NOMO-1 treated with dmso at 0.1 percent for 144 hours (cell line): ENCODE results near the gene GATAD1.
A peak's percentile ranks its signal among the peaks of the same experiment; 100 is the strongest.
"Not testable (repeated sequence)": the region's sequence is repeated elsewhere in the genome, so short reads cannot be mapped to it uniquely, and the experiment has no call there.

Source experiments
- DNase-seq: peaks from one replicate; lab custom pipeline; 2025; ENCODE audit not compliant: unreplicated experiment; lab: John Stamatoyannopoulos, UW

The GATAD1 gene

DNA sequence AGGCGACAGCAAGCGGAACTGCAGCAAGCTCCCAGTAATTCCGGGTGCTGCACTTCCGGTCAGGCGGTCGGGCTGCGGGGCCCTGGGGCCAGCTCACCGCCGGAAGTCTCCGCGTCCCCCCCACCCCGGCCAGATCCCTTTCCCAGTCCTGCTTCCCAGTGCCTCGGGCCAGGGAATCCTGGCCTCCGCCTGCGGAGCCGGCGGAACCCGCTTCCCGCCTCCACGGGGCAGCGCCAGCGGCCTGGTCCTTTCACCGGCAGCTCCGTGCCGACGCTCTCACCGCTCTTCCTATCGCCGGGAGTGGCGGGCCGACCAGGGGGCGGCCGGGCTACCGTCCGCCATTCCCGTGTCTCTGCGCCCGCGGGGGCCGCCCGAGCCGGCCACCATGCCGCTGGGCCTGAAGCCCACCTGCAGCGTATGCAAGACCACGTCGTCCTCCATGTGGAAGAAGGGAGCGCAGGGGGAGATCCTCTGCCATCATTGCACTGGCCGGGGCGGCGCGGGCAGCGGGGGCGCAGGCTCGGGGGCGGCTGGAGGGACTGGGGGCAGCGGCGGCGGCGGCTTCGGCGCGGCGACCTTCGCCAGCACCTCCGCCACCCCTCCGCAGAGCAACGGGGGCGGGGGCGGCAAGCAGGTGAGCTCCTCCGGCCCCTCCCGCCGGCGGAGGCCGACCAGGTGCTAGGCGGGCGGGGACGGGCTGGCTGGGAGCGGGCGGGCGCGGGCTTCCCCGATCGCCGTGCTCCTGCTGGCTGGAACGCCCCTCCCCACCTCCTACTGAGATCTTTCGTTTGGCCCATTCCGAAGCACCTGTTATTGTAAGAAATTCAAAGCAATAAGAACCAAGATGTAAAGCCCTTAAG, at the start of gene GATAD1:
Gene GATAD1, plus strand, starts transcription at position 138 of the 860 bp plus-strand sequence. Its CDS starts 248 bp downstream, at position 386.
- peak; percentile 99 for DNase-seq

GRCh38 chr7:92397542-92397941, 49.7 kb upstream of the GATAD1 start:
- DNase-seq = no peak

- DNase-seq = no peak
Measured at GRCh38 chr7:92400013-92400412, 47.3 kb upstream of the GATAD1 start.

DNA sequence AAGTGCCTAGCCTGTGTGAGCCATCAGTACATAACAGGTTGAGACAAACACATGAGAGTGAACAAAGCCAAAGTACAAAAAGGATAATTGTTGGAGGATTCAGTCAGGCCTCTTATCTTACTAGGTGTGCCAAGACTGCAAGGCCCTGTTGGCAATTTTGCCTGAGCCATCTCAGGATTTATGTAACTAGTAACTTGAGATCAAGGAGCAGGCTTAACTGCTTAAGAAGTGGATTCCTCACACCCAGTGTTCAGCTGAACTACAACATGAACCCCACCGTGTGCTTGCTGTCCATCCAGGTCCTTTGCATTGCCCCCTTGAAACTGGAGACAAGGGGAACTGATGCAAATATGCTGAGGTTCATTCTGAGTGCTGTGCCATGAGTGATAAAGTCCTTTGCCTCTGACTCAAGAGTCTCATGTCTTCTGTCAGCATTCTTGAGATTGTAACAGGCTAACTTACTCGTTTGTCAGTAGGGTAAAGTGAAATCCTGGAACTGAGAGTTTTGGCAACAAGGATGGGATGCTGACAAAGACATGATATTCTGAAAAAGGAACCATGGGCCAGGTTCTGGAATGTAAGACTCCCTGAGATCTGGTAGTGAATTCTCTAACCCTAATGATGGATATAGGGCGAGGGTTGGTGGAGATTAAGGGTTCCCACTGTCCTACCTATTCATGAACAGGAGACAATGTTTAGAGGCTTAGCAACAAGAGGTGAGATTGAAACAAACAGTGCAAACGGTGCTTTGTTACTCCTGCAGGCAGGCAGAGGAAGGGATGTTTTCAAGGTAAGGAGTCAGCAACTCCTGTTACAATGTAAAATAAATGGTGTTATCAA, 44.1 kb upstream of the GATAD1 start:
- no peak for DNase-seq

- no peak for DNase-seq
Measured at GRCh38 chr7:92403760-92404074, 43.6 kb upstream of the GATAD1 start.

DNA sequence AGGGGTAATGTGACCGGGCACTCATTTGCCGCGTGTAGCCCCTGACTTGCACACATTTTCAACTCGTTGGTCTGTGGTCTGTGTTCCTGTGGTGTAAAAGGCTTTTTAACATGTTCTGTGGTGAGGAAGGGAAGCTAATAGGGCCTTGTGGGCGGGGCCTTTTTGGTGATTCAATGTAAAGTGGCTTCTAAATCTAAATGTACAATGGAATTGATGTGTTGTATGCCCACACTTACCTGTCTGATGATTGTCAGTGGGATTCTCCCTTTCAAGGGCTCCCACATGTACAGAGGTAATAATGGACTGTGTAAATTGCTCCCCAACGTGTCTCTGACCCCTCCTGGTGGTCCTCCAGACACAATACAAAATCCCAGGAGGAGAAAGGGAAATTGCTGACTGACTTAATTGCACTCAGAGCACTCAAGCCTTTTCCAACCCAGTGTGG, 43.1 kb upstream of the GATAD1 start:
- DNase-seq = peak; percentile 96

DNA sequence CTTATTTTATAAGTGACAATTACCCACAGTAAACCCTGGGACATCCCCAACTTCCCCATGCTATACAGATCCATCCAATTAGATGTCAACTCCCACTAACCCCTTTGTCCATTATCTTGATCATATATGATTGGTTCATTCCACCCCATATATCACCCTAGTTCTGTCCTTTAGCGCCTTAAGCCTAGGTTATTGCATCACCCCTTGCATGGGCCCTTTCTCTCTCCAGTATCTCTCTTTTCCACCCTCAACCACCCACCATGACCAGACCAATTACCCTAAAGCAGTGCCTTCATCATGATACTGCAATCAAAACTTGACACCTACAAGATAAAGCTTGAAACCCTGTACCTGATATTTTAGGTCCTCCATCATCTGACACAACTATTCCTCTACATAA, 37.9 kb upstream of the GATAD1 start:
- DNase-seq = no peak

GRCh38 chr7:92410162-92410561, 37.1 kb upstream of the GATAD1 start:
- not testable (repeated sequence) for DNase-seq

- no peak for DNase-seq
Measured at GRCh38 chr7:92412745-92413144, 34.5 kb upstream of the GATAD1 start.

GRCh38 chr7:92413550-92413949, 33.7 kb upstream of the GATAD1 start:
- DNase-seq = no peak

DNA sequence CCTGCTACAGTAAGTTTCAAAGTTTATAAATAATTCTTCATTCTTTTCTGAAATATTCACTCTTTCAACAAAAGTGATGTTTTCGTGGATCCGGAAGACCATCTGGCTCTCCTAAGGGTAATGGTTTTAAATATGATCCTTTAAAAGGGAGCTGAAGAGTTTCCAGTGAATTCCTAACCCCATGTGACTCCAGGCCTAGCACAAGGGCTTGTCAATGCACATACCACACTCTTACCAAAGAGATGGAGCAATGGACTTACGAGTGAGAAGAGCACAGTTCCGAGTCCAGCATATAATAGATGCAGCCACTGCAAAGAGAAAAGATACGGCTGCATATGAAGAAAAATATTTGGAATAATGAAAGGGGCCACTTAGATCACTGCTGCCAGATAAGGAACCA, 32.1 kb upstream of the GATAD1 start:
- no peak for DNase-seq

DNA sequence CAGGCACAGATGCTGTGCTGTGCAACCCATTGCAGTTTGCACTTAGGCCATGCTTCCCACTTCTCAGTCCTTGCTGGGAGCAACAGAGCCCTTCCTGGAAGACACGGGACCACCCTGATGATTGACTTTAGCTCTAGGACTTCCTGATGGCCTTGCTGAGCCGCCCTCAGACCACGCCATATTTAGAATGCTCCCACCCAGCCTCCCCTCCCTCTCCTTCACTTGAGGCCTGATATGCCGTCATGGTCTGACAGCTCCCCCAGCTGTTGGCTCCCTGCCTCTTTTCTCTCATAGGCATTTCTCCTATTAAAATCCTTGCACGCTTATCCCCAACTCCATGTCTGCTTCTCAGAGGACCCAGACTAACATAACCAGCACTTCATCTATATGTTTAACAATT, 29.4 kb upstream of the GATAD1 start:
- DNase-seq = no peak

- peak; percentile 62 for DNase-seq
Measured at GRCh38 chr7:92421676-92422435, 25.4 kb upstream of the GATAD1 start.

- no peak for DNase-seq
Measured at GRCh38 chr7:92422926-92423325, 24.4 kb upstream of the GATAD1 start.

- DNase-seq = peak; percentile 33
Measured at GRCh38 chr7:92423710-92424131, 23.6 kb upstream of the GATAD1 start.

DNA sequence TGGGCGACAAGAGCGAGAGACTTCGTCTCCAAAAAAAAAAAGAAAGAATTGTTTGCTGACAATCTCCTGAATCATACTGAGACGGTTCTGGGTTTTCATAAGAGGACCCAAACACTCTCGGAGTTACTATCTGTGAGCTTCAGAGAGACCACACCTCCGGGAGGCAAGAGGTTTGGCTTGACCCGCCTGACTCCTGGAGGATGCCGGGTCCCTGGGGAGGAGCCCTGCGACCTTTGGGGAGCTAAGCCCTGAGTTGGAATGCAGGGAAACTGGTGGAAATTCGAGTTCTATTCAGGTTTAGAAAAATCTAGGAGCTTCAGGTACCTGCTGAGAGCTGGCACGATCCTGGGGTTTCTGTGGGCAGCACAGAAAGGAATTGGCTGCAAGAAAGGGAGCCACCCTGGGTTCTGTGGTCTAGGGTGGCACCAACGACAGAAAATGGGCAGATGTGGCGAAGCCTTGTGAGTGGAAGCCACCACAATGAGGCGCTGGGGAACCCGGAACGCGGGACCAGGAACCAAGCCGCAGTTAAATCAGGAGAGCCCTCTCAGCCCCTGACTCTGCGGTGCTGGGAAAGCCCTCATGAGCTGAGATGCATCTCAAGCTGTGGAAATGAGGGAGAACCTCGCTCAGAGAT, 21.9 kb upstream of the GATAD1 start:
- peak; percentile 54 for DNase-seq

- DNase-seq = no peak
Measured at GRCh38 chr7:92427193-92427592, 20.1 kb upstream of the GATAD1 start.

DNA sequence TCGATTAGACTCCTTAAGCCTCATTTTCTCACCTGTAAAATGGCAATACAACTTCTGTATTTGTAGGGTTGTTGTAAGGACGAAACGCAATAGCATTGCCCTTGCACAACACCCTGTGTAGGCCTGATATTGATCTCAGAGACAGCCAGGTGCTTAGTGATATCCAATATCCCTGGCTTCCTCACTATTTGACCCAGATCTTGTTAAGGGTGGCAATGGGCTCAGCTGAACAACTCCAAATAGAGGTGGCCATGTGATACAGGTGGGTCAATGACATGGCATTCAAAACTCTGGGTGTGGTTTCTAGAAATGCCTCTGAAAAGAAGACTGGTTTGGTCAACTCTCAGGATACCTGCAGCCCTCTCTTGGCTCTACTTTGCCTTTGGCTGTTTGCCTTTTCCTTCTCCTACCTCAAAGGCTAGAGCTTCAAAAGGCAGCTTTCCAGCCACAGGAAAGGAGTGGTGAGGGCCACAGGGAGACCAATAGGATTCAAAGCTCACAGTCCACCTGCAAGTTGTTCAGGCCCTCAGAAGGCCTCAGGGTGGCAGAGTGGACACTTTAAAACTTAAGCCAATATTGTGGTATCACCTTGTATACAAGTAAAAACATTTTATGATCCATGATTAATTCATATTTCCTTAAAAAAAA, 14.9 kb upstream of the GATAD1 start:
- no peak for DNase-seq

DNA sequence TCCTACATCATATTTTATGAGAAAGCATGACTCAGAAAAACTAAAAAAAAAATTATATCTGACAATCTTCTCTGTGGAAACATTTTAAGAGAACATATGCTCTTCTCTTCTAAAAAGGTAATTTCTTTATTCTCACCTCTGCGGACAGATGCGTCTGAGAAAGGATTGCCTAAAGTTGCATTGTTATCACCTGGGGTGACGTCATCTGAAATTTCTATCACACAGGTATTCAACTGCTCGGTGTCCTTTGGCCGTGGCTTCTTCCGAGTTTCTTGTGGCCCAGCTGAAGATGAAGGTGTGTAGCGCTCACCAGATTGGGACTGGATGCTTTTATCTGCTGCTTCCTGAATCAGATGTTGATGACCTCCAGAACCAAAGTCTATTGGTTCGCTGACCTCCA, 14.3 kb upstream of the GATAD1 start:
- no peak for DNase-seq

DNA sequence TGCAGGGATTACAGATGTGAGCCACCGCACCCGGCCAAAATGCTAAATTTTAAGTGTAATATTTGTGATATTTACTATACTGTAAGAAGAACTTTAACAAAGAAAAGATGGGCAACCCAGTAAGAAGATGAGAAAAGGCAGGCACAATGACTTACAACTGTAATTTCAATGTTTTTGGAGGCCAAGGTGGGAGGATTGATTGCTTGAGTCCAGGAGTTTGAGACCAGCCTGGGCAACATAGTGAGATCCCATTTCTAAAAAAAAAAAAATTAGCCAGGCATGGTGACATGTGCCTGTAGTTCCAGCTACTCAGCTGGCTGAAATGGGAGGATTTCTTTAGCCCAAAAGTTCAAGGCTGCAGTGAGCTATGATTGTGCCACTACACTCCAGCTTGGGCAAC, 11.7 kb upstream of the GATAD1 start:
- no peak for DNase-seq
